ENCODE results near the gene APOA5.
"Not testable (repeated sequence)": the region's sequence is repeated elsewhere in the genome, so short reads cannot be mapped to it uniquely, and the experiment has no call there.

The APOA5 gene

GRCh38 chr11:116762132-116762531, 29.5 kb downstream of the APOA5 start:
- Mint-ChIP-seq H3K27me3 (ENCODE audit: low read depth, poor library complexity) (no peaks in the 10 kb centered on the region), H3K4me1 (no peaks in the 10 kb centered on the region), H3K27ac (no peak overlapping the region), H3K4me3 (no peak overlapping the region), H3K36me3 (ENCODE audit: low read depth) (peaks cover 47% of the 10 kb centered on the region), H3K9me3 (no peaks in the 10 kb centered on the region)
- no peak for TF ChIP-seq CTCF (IDR thresholded peaks at IDR 0.05)
- DNase-seq, result no peak

GRCh38 chr11:116756044-116756443, 35.6 kb downstream of the APOA5 start:
- not testable (repeated sequence) for H3K4me1 Mint-ChIP-seq; DNase-seq; H3K9me3 Mint-ChIP-seq; H3K27ac Mint-ChIP-seq; H3K27me3 Mint-ChIP-seq (ENCODE audit: low read depth, poor library complexity); H3K4me3 Mint-ChIP-seq
- peaks cover 59% of the 10 kb centered on the region for H3K36me3 Mint-ChIP-seq (ENCODE audit: low read depth)

- no peaks in the 10 kb centered on the region for H3K9me3 Mint-ChIP-seq
- H3K4me1 Mint-ChIP-seq, result no peaks in the 10 kb centered on the region
- no peak overlapping the region for H3K4me3 Mint-ChIP-seq
- no peak overlapping the region for H3K27ac Mint-ChIP-seq
- TF ChIP-seq CTCF (IDR thresholded peaks at IDR 0.05), result no peak
- no peak for DNase-seq
- no peaks in the 10 kb centered on the region for H3K27me3 Mint-ChIP-seq (ENCODE audit: low read depth, poor library complexity)
- H3K36me3 Mint-ChIP-seq (ENCODE audit: low read depth), result peaks cover 42% of the 10 kb centered on the region
Observed at GRCh38 chr11:116750070-116750718, 41.5 kb downstream of the APOA5 start.

GRCh38 chr11:116742104-116742503, 49.6 kb downstream of the APOA5 start:
- peaks cover 13% of the 10 kb centered on the region for H3K36me3 Mint-ChIP-seq (ENCODE audit: low read depth)

GRCh38 chr11:116740741-116741140, 50.9 kb downstream of the APOA5 start:
- H3K36me3 Mint-ChIP-seq (ENCODE audit: low read depth), result peaks cover 8% of the 10 kb centered on the region

More at GRCh38 chr11:116742104-116742503, 49.6 kb downstream of the APOA5 start:
- Mint-ChIP-seq H3K27me3 (ENCODE audit: low read depth, poor library complexity) (no peaks in the 10 kb centered on the region), H3K4me1 (peaks cover 29% of the 10 kb centered on the region), H3K4me3 (no peak overlapping the region), H3K27ac (no peak overlapping the region), H3K9me3 (no peaks in the 10 kb centered on the region)
- TF ChIP-seq CTCF (IDR thresholded peaks at IDR 0.05), result no peak
- no peak for DNase-seq

More at GRCh38 chr11:116740741-116741140, 50.9 kb downstream of the APOA5 start:
- DNase-seq, result no peak
- Mint-ChIP-seq H3K9me3 (no peaks in the 10 kb centered on the region), H3K27me3 (ENCODE audit: low read depth, poor library complexity) (peaks cover 2% of the 10 kb centered on the region), H3K27ac (no peak overlapping the region), H3K4me1 (peaks cover 29% of the 10 kb centered on the region), H3K4me3 (no peak overlapping the region)
- TF ChIP-seq CTCF (IDR thresholded peaks at IDR 0.05), result no peak

All from nephron progenitor cell (in vitro differentiated cells).